Large intestine (tissue), 3 donors: ENCODE data around the gene ZFAND6. TPM values are rescaled to one million over a fixed set of nuclear protein-coding genes. Genes with fewer than 3 reads are reported as not detected.
A peak's percentile ranks its signal among the peaks of the same experiment; 100 is the strongest.

Experiments used
- DNase-seq, 2 donors: peaks; one replicate each; pipeline versions ENCODE4 v3.0.0 to v3.0.0-alpha.2; 2013
- H3K27ac ChIP-seq: one replicate; pipeline ENCODE4 v1.5.1; 2013; ENCODE audit warnings: low read length
- H3K27me3 ChIP-seq: 2 replicates; pipeline ENCODE4 v1.6.1; 2013; ENCODE audit warnings: low read length; ENCODE audit not compliant: control insufficient read depth, insufficient read depth
- H3K36me3 ChIP-seq: 2 replicates; pipeline ENCODE4 v1.6.1; 2013; ENCODE audit warnings: low read length; ENCODE audit not compliant: control insufficient read depth, insufficient read depth
- H3K4me1 ChIP-seq: one replicate; pipeline ENCODE4 v1.6.1; 2013; ENCODE audit warnings: low read length; ENCODE audit not compliant: control insufficient read depth, insufficient read depth
- H3K4me3 ChIP-seq: one replicate; pipeline ENCODE4 v1.5.1; 2013; ENCODE audit warnings: low read length
- H3K9me3 ChIP-seq: one replicate; pipeline ENCODE4 v1.6.1; 2013; ENCODE audit warnings: mild to moderate bottlenecking, low read depth, low read length, moderate library complexity; ENCODE audit not compliant: control insufficient read depth
- WGBS: methylation state at CpG from one replicate; pipeline ENCODE4 v1.1.5; 2013; ENCODE audit warnings: low lambda C conversion rate; ENCODE audit not compliant: insufficient coverage; 5-methylcytosine and 5-hydroxymethylcytosine counted together
- polyA plus RNA-seq: library from polyadenylated mRNA; unstranded; fragments of 120-200 nt; gene quantifications from one replicate; pipeline ENCODE4 v1.2.1, GENCODE V29; 2013

Gene ZFAND6
- polyA plus RNA-seq, 1 donor = 86.3 TPM

DNA sequence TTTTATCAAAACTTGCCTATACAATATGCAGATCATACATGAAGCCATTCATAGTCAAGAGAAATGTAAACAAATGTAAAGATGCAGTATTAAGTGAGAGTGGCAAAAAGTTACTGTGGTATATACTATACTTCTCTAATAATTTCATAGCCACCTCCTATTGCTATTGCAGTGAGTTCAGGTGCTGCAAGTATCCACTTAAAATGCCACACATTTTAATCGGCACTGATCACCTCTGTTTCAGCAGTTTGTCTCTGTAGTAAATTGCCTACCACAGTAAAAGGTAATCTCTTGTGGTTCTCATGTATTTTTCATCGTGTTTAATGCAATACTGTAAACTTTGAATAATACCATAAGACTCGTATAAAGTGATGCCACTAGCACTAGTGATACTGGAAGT lies 72.9 kb downstream of the ZFAND6 start:
- Histone ChIP-seq H3K36me3 (peaks cover 31% of the 10 kb centered on the region), H3K27me3 (no peaks in the 10 kb centered on the region), H3K4me3 (no peak overlapping the region), H3K27ac (no peak overlapping the region), H3K4me1 (no peaks in the 10 kb centered on the region), H3K9me3 (no peaks in the 10 kb centered on the region)
- 100% methylated on average over 2 of the region's 3 CpGs for WGBS
- DNase-seq = no peak

DNA sequence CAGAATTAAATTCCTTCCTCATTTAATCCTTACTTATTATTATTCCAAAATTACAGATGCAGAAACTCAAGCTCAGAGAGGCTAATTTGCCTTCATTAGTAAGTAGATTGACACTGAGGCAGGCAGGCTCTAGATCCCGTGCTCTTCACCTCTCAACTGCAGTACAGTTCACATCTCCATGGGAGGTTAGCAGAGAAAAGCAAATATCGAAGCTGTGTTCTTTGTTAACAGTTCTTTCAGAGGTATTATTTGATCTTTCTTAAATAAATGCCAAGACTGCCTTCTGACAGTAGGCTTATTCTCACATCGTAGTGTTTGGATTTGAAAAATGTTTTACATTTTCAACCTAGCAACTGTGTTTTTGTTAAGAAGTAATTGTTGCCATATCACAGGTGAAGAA lies 77.4 kb downstream of the ZFAND6 start:
- H3K36me3 ChIP-seq = peaks cover 26% of the 10 kb centered on the region
- WGBS = no CpG with 5 or more reads among the region's 3 CpGs

DNA sequence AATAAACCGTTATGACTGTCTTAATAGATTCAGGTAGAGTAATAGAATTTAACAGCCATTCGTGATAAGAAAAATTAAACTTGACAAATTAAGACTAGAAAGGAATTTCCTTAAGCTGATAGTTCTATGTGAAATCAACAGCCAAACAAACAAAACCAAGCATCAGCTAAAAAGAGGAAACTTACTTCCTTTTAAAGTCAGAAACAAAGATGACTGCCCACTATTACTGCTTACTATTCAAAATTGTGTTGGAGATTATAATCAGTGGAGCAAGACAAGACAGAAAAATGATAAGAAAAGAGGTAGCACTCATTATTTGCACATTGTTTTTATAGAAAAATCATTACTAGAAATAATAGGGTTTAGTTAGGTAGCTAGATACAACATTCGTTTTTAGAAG lies 79.5 kb downstream of the ZFAND6 start:
- 94% methylated on average over 2 of the region's 3 CpGs for WGBS

More for the DNA sequence above, 77.4 kb downstream of the ZFAND6 start:
- no peaks in the 10 kb centered on the region for H3K4me1 ChIP-seq
- H3K27me3 ChIP-seq = no peaks in the 10 kb centered on the region
- DNase-seq = no peak
- no peak overlapping the region for H3K27ac ChIP-seq
- no peaks in the 10 kb centered on the region for H3K9me3 ChIP-seq
- H3K4me3 ChIP-seq = no peak overlapping the region

DNA sequence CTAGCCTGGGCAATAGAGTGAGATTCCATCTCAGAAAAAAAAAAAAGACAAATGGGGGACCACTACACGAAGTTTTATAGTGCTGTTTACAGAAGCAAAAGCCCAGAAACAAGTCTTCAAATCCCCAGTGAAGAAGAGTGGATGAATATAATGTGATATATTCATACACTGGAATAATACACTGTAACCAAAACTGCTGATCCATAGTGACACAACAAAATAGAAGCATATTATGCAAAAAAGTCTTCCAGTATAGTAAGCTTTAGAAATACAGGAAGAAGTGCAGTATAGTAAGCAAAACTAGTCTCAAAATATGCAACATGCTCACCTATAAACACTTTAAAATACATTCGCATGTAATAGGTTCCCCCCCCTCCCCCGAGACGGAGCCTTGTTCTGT lies 81.4 kb downstream of the ZFAND6 start:
- no peak for DNase-seq
- peaks cover 7% of the 10 kb centered on the region for H3K36me3 ChIP-seq
- H3K4me1 ChIP-seq = no peaks in the 10 kb centered on the region
- no peaks in the 10 kb centered on the region for H3K27me3 ChIP-seq
- no CpG with 5 or more reads among the region's 4 CpGs for WGBS
- no peak overlapping the region for H3K4me3 ChIP-seq
- H3K9me3 ChIP-seq = no peaks in the 10 kb centered on the region
- H3K27ac ChIP-seq = no peak overlapping the region

More for the DNA sequence above, 79.5 kb downstream of the ZFAND6 start:
- DNase-seq = no peak
- Histone ChIP-seq H3K9me3 (no peaks in the 10 kb centered on the region), H3K4me1 (no peaks in the 10 kb centered on the region), H3K36me3 (peaks cover 16% of the 10 kb centered on the region), H3K4me3 (no peak overlapping the region), H3K27me3 (no peaks in the 10 kb centered on the region), H3K27ac (no peak overlapping the region)

DNA sequence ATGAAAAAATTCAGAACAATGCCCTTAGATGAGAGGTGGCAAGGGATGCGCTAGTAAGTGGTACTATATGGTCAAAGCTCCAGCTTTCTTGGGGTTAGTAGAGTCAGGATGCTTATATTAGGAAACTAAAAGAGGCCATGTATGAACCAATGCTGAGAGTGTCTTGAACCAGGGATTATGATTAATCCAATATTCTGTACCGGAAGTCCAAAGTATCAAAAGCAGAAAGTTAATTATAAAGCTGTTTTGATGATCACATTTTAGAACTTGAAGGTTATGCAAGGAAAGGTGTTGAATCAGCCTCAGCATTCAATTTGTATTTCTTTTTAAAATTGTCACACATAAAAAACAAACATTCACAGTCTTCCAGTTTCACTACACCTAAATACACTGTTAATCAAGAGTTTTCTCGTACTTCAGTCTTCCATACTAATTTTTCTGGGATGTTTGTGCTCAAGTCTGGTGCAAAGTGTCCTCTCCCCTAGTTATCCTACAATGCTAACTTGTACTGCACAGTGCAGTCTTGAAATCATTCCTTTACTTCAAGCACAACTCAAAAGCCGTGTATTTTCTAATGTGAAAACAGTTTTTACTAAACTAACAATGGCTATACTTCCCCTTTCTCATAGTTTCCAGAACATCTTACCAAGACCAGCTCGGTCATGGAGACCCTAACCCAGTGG lies 82.6 kb downstream of the ZFAND6 start:
- Histone ChIP-seq H3K4me3 (no peak overlapping the region), H3K36me3 (peaks cover under 1% of the 10 kb centered on the region), H3K9me3 (no peaks in the 10 kb centered on the region), H3K4me1 (no peaks in the 10 kb centered on the region), H3K27me3 (no peaks in the 10 kb centered on the region), H3K27ac (no peak overlapping the region)
- peak in 1 of 2 donors; percentile 34 for DNase-seq
- 92% methylated on average over 4 of the region's 5 CpGs for WGBS

DNA sequence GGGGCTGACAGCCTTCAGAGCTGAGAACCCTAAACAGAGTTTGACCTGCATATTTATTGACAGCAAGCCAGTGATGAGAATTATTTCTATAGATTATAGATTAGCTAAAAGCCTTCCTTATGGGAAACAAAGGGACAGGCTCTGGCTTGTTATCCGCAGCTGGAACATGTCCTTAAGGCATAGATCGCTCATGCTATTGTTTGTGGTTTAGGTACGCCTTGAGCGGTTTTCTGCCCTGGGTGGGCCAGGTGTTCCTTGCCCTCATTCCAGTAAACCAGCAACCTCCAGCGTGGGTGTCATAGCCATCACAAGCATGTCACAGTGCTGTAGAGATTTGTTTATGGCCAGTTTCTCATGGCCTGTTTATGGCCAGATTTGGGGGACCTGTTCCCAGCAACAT lies 83.2 kb downstream of the ZFAND6 start:
- no peaks in the 10 kb centered on the region for H3K4me1 ChIP-seq
- no CpG with 5 or more reads among the region's 5 CpGs for WGBS
- H3K36me3 ChIP-seq = no peaks in the 10 kb centered on the region
- H3K27me3 ChIP-seq = no peaks in the 10 kb centered on the region
- no peak for DNase-seq
- no peak overlapping the region for H3K27ac ChIP-seq
- no peak overlapping the region for H3K4me3 ChIP-seq
- no peaks in the 10 kb centered on the region for H3K9me3 ChIP-seq

DNA sequence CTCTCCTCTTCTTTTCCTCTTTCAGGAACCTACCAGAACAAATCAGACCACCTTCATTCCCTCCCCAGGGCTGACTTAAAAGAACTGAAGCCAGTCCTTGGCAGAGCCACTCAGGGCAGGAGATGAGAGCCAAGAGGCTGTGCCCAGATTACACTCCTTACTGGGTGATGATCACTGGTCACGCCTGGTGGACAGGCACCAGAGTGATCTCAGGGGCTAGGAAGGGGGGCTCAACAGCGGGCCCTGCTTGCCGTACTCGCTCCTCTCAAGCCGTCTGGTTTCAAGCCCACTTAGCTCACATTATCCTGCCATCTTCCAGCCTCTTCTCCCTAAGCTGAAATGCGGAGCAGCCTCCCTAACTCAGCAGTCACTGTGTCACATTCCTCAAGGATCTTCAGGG lies 91.7 kb downstream of the ZFAND6 start:
- no peaks in the 10 kb centered on the region for H3K9me3 ChIP-seq
- H3K4me1 ChIP-seq = peaks cover 20% of the 10 kb centered on the region
- no peaks in the 10 kb centered on the region for H3K36me3 ChIP-seq
- H3K27me3 ChIP-seq = no peaks in the 10 kb centered on the region
- WGBS = no CpG with 5 or more reads among the region's 6 CpGs
- DNase-seq = no peak
- no peak overlapping the region for H3K27ac ChIP-seq
- H3K4me3 ChIP-seq = no peak overlapping the region

DNA sequence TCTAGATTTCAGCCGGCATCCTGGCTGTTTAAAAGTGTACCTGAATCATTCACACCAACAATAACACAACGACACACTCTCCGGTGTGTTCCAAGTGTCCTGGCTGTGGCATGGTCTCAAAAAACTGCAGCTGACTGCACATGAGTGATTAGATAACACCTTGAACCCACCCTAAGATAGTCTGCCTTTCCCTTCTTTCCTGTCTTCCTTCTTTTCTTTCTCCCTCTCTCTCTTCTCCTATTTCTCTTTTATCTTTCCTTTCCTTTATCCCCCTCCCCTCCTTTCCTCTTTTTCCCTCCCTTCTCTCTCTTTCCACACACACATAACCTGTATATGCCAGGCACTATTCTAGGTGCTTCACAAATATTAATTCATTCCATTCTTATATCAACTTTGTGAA lies 92.1 kb downstream of the ZFAND6 start:
- WGBS = no CpG with 5 or more reads among the region's 3 CpGs
- DNase-seq = no peak
- H3K36me3 ChIP-seq = no peaks in the 10 kb centered on the region
- H3K4me1 ChIP-seq = peaks cover 24% of the 10 kb centered on the region
- no peak overlapping the region for H3K4me3 ChIP-seq
- no peaks in the 10 kb centered on the region for H3K9me3 ChIP-seq
- H3K27ac ChIP-seq = no peak overlapping the region
- H3K27me3 ChIP-seq = no peaks in the 10 kb centered on the region

DNA sequence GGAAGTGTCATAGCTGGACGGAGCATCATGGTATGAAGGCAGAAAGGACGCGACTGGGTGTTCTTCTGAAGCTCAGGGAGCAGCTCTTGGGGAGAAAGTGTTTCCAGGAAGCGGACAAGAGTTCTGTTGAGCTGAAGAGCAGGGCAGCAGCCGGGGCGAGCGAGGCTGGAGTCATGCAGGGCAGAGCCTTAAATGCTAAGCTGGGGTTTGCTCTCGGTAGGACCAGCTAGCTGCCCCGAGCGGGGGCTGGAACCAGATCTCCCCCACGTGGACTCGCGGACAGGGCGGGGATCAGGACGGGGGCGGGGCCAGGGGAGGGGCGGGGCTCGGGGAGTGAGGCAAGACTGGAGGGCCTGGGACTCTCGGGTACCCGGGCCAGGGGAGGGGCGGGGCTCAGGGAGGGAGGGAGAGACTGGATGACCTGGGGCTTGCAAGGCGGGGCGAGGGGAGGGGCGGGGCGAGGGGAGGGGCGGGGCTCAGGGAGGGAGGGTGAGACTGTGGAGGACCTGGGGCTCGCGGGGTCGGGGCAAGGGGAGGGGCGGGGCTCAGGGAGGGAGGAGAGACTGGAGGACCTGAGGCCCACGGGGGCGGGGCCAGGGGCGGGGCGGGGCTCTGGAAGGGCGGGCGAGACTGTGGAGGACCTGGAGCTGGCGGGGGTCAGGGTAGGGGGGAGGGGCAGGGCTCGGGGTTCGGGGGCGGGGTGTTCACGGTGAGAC lies 92.9 kb downstream of the ZFAND6 start:
- WGBS = no CpG with 5 or more reads among the region's 41 CpGs
- Histone ChIP-seq H3K4me3 (peak overlapping the region; percentile 81), H3K27me3 (no peaks in the 10 kb centered on the region), H3K9me3 (no peaks in the 10 kb centered on the region), H3K4me1 (peaks cover 26% of the 10 kb centered on the region), H3K36me3 (no peaks in the 10 kb centered on the region), H3K27ac (peak overlapping the region; percentile 84)
- peak; percentile 92 to 95 for DNase-seq

DNA sequence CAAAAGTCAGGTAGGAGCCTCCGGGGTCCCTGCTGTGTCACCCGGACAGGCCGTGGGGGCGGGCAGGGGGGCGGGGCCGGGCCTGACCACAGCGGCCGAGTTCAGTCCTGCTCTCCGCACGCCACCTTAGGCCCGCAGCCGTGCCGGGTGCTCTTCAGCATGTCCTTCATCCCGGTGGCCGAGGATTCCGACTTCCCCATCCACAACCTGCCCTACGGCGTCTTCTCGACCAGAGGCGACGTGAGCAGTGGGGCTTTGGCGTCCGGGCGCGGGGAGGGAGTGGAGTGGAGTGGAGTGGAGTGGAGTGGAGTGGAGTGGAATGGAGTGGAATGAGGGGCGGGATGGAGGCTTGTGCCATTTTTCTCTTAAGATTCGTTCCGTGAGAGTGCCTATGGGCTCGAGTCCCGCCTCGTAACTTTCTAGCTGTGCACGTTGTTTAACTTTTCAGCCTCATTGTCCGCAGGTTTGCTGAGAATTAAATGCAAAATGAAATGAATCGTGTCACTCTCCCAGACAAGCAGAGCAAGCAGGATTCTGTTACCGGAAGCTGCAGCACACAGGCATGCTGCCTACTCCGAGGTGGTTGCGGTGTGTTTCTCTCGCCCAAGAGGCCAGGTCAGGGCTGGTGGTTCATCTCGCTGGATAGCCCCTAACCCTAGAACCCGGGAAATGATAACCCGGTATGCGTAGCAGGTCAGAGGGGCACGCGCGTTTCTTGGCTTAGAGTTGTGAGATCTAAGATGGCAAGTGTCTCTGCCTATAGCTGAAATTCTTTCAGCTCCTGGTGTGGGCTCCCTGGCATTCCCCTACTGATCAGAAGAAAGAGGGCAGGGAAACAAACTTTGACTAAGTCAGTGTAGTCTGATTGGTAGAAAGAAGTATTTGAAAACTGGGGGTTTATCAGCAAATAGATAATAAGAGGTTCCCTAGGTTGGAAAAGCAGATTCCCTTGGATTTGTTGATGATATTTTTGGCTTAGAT lies 93.7 kb downstream of the ZFAND6 start, which contains the start of gene FAH:
Gene FAH, plus strand, starts transcription at position 104 of the 981 bp plus-strand sequence. Its CDS starts 56 bp downstream, at position 160.
- peak in 1 of 2 donors; percentile 76 for DNase-seq
- peaks cover 26% of the 10 kb centered on the region for H3K4me1 ChIP-seq
- H3K4me3 ChIP-seq = peak within 1 kb of the TSS; percentile 81
- H3K36me3 ChIP-seq = peaks cover 5% of the 10 kb centered on the region
- H3K27ac ChIP-seq = peak within 1 kb of the TSS; percentile 84
- no peaks in the 10 kb centered on the region for H3K9me3 ChIP-seq
- WGBS = 0% methylated on average over 1 of the region's 45 CpGs
- no peaks in the 10 kb centered on the region for H3K27me3 ChIP-seq
